Stimulated activated CD4-positive, alpha-beta T cell treated with anti-CD3 and anti-CD28 coated beads, Interleukin-15, amount 100 ng/mL, for 48 hours (primary cell): Measurements from ENCODE around the gene ANKRD23.
"Not testable (repeated sequence)": the region's sequence is repeated elsewhere in the genome, so short reads cannot be mapped to it uniquely, and the experiment has no call there.

Experiments
- DNase-seq, 2 donors: peaks; one replicate each; pipeline ENCODE4 v3.0.0-alpha.2; 2020; ENCODE audit warnings: low read depth in 2 of 2

ANKRD23 gene

GRCh38 chr2:96843538-96844268, at the start of gene ANKRD23:
Gene ANKRD23 (minus strand): TSS chr2:96844021. CDS start chr2:96843992, 29 bp downstream.
- DNase-seq, result no peak

GRCh38 chr2:96891591-96892333, 47.9 kb upstream of the ANKRD23 start:
- no peak for DNase-seq

GRCh38 chr2:96890726-96891385, 47.0 kb upstream of the ANKRD23 start:
- DNase-seq, result no peak

- DNase-seq, result no peak
Observed at GRCh38 chr2:96890252-96890651, 46.4 kb upstream of the ANKRD23 start.

- not testable (repeated sequence) for DNase-seq
Observed at GRCh38 chr2:96889502-96889901, 45.7 kb upstream of the ANKRD23 start.

- DNase-seq, result no peak
Observed at GRCh38 chr2:96888072-96889011, 44.5 kb upstream of the ANKRD23 start.

GRCh38 chr2:96887493-96888012, 43.7 kb upstream of the ANKRD23 start:
- no peak for DNase-seq

GRCh38 chr2:96885432-96886347, 41.9 kb upstream of the ANKRD23 start:
- DNase-seq, result no peak

- no peak for DNase-seq
Observed at GRCh38 chr2:96884299-96885094, 40.7 kb upstream of the ANKRD23 start.

GRCh38 chr2:96883306-96883705, 39.5 kb upstream of the ANKRD23 start:
- no peak for DNase-seq

- no peak for DNase-seq
Observed at GRCh38 chr2:96882906-96883305, 39.1 kb upstream of the ANKRD23 start.

GRCh38 chr2:96882230-96882629, 38.4 kb upstream of the ANKRD23 start:
- no peak for DNase-seq

- DNase-seq, result no peak
Observed at GRCh38 chr2:96881349-96882195, 37.8 kb upstream of the ANKRD23 start.

GRCh38 chr2:96880891-96881273, 37.1 kb upstream of the ANKRD23 start:
- DNase-seq, result no peak

GRCh38 chr2:96879545-96880040, 35.8 kb upstream of the ANKRD23 start:
- no peak for DNase-seq

GRCh38 chr2:96878796-96879544, 35.1 kb upstream of the ANKRD23 start:
- DNase-seq, result no peak

- DNase-seq, result no peak
Observed at GRCh38 chr2:96878171-96878570, 34.4 kb upstream of the ANKRD23 start.
